Medulla oblongata (tissue), 1 donor: ENCODE measurements around the gene SLC9A9.
A peak's percentile ranks its signal among the peaks of the same experiment; 100 is the strongest.

Source experiments
- DNase-seq: peaks from one replicate; pipeline ENCODE4 v3.0.0-alpha.2; 2015; ENCODE audit errors: extremely low spot score

The SLC9A9 gene

GRCh38 chr3:143329567-143330211 lies 518.6 kb downstream of the SLC9A9 start:
- DNase-seq, result peak; percentile 35

GRCh38 chr3:143328451-143328850 lies 519.8 kb downstream of the SLC9A9 start:
- no peak for DNase-seq

GRCh38 chr3:143326983-143327778 lies 521.1 kb downstream of the SLC9A9 start:
- peak; percentile 30 for DNase-seq

- DNase-seq, result no peak
These were observed 527.1 kb downstream of the SLC9A9 start for GRCh38 chr3:143321058-143321769.

GRCh38 chr3:143315766-143316165 lies 532.5 kb downstream of the SLC9A9 start:
- no peak for DNase-seq

GRCh38 chr3:143314251-143315093 lies 533.8 kb downstream of the SLC9A9 start:
- DNase-seq, result no peak

- no peak for DNase-seq
These were observed 534.4 kb downstream of the SLC9A9 start for GRCh38 chr3:143313893-143314188.

GRCh38 chr3:143313025-143313892 lies 535.0 kb downstream of the SLC9A9 start:
- DNase-seq, result no peak

GRCh38 chr3:143311096-143311495 lies 537.2 kb downstream of the SLC9A9 start:
- no peak for DNase-seq

GRCh38 chr3:143309705-143310104 lies 538.6 kb downstream of the SLC9A9 start:
- DNase-seq, result no peak

GRCh38 chr3:143307613-143308183 lies 540.6 kb downstream of the SLC9A9 start:
- DNase-seq, result no peak

GRCh38 chr3:143306407-143306806 lies 541.9 kb downstream of the SLC9A9 start:
- no peak for DNase-seq

- no peak for DNase-seq
These were observed 545.6 kb downstream of the SLC9A9 start for GRCh38 chr3:143302638-143303171.

- no peak for DNase-seq
These were observed 547.0 kb downstream of the SLC9A9 start for GRCh38 chr3:143301031-143301901.

GRCh38 chr3:143298886-143299535 lies 549.3 kb downstream of the SLC9A9 start:
- no peak for DNase-seq

GRCh38 chr3:143298380-143298779 lies 549.9 kb downstream of the SLC9A9 start:
- DNase-seq, result no peak

- DNase-seq, result no peak
These were observed 552.8 kb downstream of the SLC9A9 start for GRCh38 chr3:143295201-143296080.

- peak; percentile 49 for DNase-seq
These were observed 554.1 kb downstream of the SLC9A9 start for GRCh38 chr3:143294188-143294587.
